VCaP (cell line): ENCODE measurements around the gene GRID2.

Source experiments
- H3K27ac ChIP-seq: fragments of 450-650 bp; 2 replicates; pipeline ENCODE4 v1.5.1; 2017
- TF ChIP-seq, protein P1 (sequence below): fragments of 450-650 bp; conservative IDR thresholded peaks from 2 replicates; pipeline ENCODE4 v1.5.1; 2017; ENCODE audit warnings: mild to moderate bottlenecking, moderate library complexity

GRID2 gene

DNA sequence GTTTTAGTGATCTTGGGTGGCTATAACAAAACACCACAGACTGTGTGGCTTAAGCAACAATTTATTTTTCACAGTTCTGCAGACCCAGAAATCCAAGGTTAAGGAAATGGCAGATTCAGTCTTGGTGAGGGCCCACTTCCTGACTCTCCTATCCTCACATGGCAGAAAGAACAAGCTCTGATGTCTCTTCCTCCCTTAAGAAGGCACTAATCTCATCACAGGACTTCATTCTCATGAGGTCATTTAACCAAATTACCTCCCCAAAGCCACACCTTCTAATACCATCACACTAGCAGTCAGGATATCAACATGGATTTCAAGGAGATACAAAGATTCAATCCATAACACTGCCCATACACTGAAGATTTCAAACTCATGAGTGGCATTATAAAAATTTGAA lies 350.3 kb downstream of the GRID2 start:
- TF ChIP-seq, protein P1, sequence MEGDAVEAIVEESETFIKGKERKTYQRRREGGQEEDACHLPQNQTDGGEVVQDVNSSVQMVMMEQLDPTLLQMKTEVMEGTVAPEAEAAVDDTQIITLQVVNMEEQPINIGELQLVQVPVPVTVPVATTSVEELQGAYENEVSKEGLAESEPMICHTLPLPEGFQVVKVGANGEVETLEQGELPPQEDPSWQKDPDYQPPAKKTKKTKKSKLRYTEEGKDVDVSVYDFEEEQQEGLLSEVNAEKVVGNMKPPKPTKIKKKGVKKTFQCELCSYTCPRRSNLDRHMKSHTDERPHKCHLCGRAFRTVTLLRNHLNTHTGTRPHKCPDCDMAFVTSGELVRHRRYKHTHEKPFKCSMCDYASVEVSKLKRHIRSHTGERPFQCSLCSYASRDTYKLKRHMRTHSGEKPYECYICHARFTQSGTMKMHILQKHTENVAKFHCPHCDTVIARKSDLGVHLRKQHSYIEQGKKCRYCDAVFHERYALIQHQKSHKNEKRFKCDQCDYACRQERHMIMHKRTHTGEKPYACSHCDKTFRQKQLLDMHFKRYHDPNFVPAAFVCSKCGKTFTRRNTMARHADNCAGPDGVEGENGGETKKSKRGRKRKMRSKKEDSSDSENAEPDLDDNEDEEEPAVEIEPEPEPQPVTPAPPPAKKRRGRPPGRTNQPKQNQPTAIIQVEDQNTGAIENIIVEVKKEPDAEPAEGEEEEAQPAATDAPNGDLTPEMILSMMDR, result no peak
- no peak overlapping the region for H3K27ac ChIP-seq

DNA sequence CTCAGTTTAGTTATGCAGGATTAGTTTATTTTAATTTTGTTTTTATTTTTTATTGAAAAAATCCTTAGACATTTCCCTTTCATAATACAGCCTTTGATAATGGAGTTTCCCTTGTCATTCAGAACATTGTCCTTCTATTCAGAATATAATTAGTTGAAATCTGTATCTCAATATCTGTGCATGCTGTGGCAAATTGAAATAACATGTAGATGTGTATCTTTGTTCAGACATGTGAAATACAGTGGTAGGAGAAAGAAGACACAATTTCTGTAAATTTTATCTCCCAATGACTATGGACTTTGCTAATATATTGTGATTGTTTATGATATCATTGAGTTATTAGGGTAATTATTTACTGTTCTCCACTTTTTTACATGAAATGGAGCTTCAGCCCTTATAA lies 353.9 kb downstream of the GRID2 start:
- H3K27ac ChIP-seq, result no peak overlapping the region
- TF ChIP-seq, protein P1, result no peak

DNA sequence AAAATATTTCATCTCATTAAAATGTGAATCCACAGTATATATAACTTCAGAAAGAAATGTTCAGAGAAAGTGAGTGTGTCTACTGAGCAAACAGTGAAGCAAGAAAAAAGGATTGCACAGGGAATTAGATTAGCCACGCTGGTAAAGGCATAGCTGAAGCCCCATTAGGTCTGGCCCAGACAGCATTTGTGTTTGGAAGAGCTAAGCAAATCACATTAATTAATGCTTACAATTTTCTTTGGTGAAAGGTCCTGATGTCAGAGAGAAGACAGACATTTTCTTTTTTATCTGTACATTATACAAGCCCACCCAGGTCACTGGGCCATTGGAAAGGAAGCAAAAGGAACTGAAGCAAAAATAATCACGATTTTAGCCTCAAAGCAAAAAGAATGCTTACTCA lies 354.6 kb downstream of the GRID2 start:
- TF ChIP-seq, protein P1, result no peak
- H3K27ac ChIP-seq, result no peak overlapping the region

DNA sequence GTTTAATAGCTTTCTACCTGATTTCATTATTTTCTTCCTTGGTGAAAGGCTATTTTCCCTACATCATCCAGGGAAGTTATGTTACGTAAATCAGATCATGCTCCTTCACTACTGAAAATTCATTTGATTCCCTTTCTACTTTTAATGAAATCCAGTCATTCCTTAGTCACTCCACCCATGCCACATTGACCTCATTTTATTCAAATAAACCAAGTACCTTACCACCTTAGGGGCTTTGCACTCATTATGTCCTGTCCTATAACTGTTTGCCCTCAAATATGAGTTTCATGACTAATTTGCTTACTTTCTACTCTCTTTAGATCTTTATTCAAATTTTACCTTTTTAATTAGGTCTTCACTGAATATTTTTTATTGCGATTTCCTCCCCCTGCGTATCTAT lies 374.0 kb downstream of the GRID2 start:
- TF ChIP-seq, protein P1, result no peak
- H3K27ac ChIP-seq, result no peak overlapping the region

DNA sequence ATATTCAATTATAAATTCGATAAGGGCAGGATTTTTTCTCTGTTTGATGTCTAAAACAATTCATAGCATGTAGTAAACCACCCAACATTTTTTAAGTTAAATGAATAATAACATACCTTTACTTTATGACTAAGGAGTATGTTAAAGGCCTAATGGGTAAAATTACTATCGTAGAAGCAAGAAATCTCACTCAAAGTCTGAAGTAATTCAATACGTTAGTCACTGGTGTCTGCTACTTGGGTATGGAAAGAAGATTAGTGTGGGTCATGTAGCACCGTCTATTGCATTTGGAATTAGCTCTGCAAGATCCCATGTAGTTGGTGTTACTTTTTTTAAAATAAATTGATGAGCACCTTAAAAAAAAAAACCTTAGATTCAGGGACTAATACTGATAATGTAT lies 374.5 kb downstream of the GRID2 start:
- no peak overlapping the region for H3K27ac ChIP-seq
- TF ChIP-seq, protein P1, result no peak

DNA sequence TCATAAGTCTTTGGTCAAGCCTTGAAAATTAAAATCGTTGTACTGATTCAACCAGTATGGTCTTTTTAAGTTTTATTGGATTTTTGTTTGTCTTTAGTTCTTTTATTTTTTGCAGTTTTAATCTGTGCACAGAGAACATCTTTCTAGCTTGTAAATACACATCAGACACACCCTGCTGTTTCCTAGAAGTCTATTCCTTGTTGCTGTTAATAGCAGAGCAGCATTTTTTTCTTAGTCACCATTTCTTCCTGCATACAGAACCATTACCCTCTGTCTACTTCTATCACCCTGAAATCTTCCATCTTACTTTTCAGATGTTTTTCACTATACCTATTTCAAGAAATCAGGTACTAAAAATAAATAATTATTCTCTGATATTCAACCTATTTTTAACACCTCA lies 375.4 kb downstream of the GRID2 start:
- no peak overlapping the region for H3K27ac ChIP-seq
- TF ChIP-seq, protein P1, result no peak

DNA sequence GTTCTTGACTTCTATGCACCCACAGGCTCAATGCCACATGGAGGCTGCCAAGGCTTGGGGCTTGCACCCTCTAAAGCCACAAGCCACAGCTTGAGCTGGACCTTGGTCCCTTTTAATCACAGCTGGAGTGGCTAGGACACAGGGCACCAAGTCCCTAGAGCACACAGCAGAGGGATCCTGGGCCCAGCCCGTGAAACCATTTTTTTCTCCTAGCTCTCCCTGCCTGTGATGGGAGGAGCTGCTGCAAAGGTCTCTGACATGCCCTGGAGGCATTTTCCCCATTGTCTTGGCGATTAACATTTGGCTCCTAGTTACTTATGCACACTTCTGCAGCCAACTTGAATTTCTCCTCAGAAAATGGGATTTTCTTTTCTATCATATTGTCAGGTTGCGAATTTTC lies 410.9 kb downstream of the GRID2 start:
- H3K27ac ChIP-seq, result no peak overlapping the region
- TF ChIP-seq, protein P1, result no peak

DNA sequence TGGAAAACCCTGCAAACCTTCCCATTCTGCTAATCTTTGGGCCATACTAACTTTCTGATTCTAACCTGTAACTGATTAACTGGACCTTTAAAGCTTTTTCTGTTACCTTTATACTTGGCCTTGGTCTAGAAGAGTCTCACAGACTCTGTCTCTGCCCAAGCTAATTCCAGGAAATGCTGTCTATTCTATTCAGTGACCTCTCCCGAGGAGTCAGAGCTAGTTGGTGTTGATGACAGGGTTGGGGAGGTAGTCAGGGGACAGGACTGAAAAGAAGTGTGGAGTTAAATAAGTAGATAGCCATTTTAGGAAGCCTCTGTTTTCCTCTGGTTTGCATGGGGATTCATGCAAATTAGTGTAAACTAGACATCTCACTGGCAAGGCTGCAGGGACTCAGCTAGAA lies 429.5 kb downstream of the GRID2 start:
- TF ChIP-seq, protein P1, result no peak
- H3K27ac ChIP-seq, result no peak overlapping the region
